SK-N-MC (cell line): ENCODE measurements around the gene SCNN1A.

Experiments used
- DNase-seq: peaks from one replicate; pipeline ENCODE4 v3.0.0-alpha.2; 2011; ENCODE audit warnings: low read depth, low spot score
- H3K27ac ChIP-seq: fragments of 200-600 bp; sonication (generic); 2 replicates; pipeline ENCODE4 v1.5.1; 2016; ENCODE audit warnings: mixed run types
- H3K36me3 ChIP-seq: fragments of 200-600 bp; sonication (generic); 2 replicates; pipeline ENCODE4 v1.6.1; 2017; ENCODE audit warnings: antibody characterized with exemption, low read length, mixed read lengths; ENCODE audit not compliant: insufficient read depth
- H3K4me3 ChIP-seq: fragments of 200-600 bp; sonication (generic); 2 replicates; pipeline ENCODE4 v1.5.1; 2016
- H3K9ac ChIP-seq: fragments of 200-600 bp; sonication (generic); 2 replicates; pipeline ENCODE4 v1.8.0; 2017; ENCODE audit warnings: mixed run types, mixed read lengths; ENCODE audit not compliant: insufficient read length
- H3K9me3 ChIP-seq: fragments of 200-600 bp; sonication (generic); 2 replicates; pipeline ENCODE4 v1.6.1; 2017; ENCODE audit warnings: low read depth, mild to moderate bottlenecking, antibody characterized with exemption, low read length, moderate library complexity, mixed read lengths
- EZH2 ChIP-seq: fragments of 200-600 bp; sonication (generic); IDR thresholded peaks from one replicate; pipeline ENCODE4 v1.6.1; 2017; ENCODE audit warnings: antibody characterized with exemption
- FOXP2 ChIP-seq: optimal IDR thresholded peaks from 2 replicates; pipeline ENCODE3; 2011; ENCODE audit warnings: mild to moderate bottlenecking, moderate library complexity; ENCODE audit not compliant: insufficient read depth; ENCODE audit errors: extremely low read length, control extremely low read depth
- POLR2AphosphoS5 ChIP-seq: IDR thresholded peaks from 2 replicates; pipeline ENCODE4 v1.6.1; 2012; ENCODE audit warnings: mild to moderate bottlenecking, low read depth, low read length, borderline replicate concordance

The SCNN1A gene

GRCh38 chr12:6390084-6390799, 14.9 kb upstream of the SCNN1A start:
- TF ChIP-seq FOXP2 (no peak), EZH2 (no peak), POLR2AphosphoS5 (no peak)
- no peak for DNase-seq
- no peak overlapping the region for H3K27ac ChIP-seq
- H3K9ac ChIP-seq: no peak overlapping the region
- no peaks in the 10 kb centered on the region for H3K9me3 ChIP-seq
- no peaks in the 10 kb centered on the region for H3K36me3 ChIP-seq
- no peak overlapping the region for H3K4me3 ChIP-seq

- TF ChIP-seq EZH2 (no peak), FOXP2 (no peak), POLR2AphosphoS5 (no peak)
These were observed 12.2 kb upstream of the SCNN1A start for GRCh38 chr12:6387541-6387940.

GRCh38 chr12:6386491-6386890, 11.1 kb upstream of the SCNN1A start:
- Histone ChIP-seq H3K4me3 (no peak overlapping the region), H3K9me3 (no peaks in the 10 kb centered on the region), H3K36me3 (no peaks in the 10 kb centered on the region), H3K27ac (no peak overlapping the region), H3K9ac (no peak overlapping the region)
- TF ChIP-seq FOXP2 (no peak), EZH2 (no peak), POLR2AphosphoS5 (no peak)
- DNase-seq: no peak

More at GRCh38 chr12:6387541-6387940, 12.2 kb upstream of the SCNN1A start:
- Histone ChIP-seq H3K36me3 (no peaks in the 10 kb centered on the region), H3K9me3 (no peaks in the 10 kb centered on the region), H3K4me3 (no peak overlapping the region), H3K9ac (no peak overlapping the region), H3K27ac (no peak overlapping the region)
- DNase-seq: no peak

- DNase-seq: no peak
- Histone ChIP-seq H3K9me3 (no peaks in the 10 kb centered on the region), H3K36me3 (no peaks in the 10 kb centered on the region), H3K4me3 (no peak overlapping the region), H3K9ac (no peak overlapping the region), H3K27ac (no peak overlapping the region)
- TF ChIP-seq EZH2: no peak
- no peak for TF ChIP-seq FOXP2
- TF ChIP-seq POLR2AphosphoS5: no peak
These were observed 10.7 kb upstream of the SCNN1A start for GRCh38 chr12:6386038-6386437.

- H3K9me3 ChIP-seq: no peaks in the 10 kb centered on the region
- H3K36me3 ChIP-seq: no peaks in the 10 kb centered on the region
- TF ChIP-seq EZH2: no peak
- no peak for TF ChIP-seq FOXP2
- no peak for TF ChIP-seq POLR2AphosphoS5
- H3K9ac ChIP-seq: no peak overlapping the region
- no peak for DNase-seq
- no peak overlapping the region for H3K4me3 ChIP-seq
- H3K27ac ChIP-seq: no peak overlapping the region
These were observed 9.4 kb upstream of the SCNN1A start for GRCh38 chr12:6384499-6385436.

- Histone ChIP-seq H3K9me3 (no peaks in the 10 kb centered on the region), H3K27ac (no peak within 1 kb of the TSS), H3K4me3 (no peak within 1 kb of the TSS), H3K9ac (no peak within 1 kb of the TSS), H3K36me3 (no peaks in the 10 kb centered on the region)
- TF ChIP-seq POLR2AphosphoS5: no peak
- TF ChIP-seq FOXP2: no peak
- no peak for TF ChIP-seq EZH2
- DNase-seq: no peak
These were observed 8.5 kb upstream of the SCNN1A start, which contains the start of gene LTBR for GRCh38 chr12:6383572-6384498. TSS of gene LTBR (plus strand) at chr12:6384162. CDS start at chr12:6384359, 197 bp downstream.

GRCh38 chr12:6382982-6383381, 7.6 kb upstream of the SCNN1A start:
- no peak overlapping the region for H3K27ac ChIP-seq
- DNase-seq: no peak
- no peaks in the 10 kb centered on the region for H3K9me3 ChIP-seq
- H3K36me3 ChIP-seq: no peaks in the 10 kb centered on the region
- H3K4me3 ChIP-seq: no peak overlapping the region
- H3K9ac ChIP-seq: no peak overlapping the region
- no peak for TF ChIP-seq FOXP2
- TF ChIP-seq POLR2AphosphoS5: no peak
- TF ChIP-seq EZH2: no peak
